HUES64 (cell line): ENCODE results near the gene ANKDD1A.

ENCODE experiments used
- H3K27ac ChIP-seq: 2 replicates; pipeline ENCODE4 v1.7.0; 2013; ENCODE audit warnings: low read depth, low read length, inconsistent platforms
- H3K27me3 ChIP-seq: 2 replicates; pipeline ENCODE4 v1.6.1; 2013; ENCODE audit warnings: mild to moderate bottlenecking, low read length; ENCODE audit not compliant: insufficient read depth
- H3K36me3 ChIP-seq: 2 replicates; pipeline ENCODE4 v1.6.1; 2013; ENCODE audit warnings: mild to moderate bottlenecking, low read length; ENCODE audit not compliant: insufficient read depth
- H3K4me1 ChIP-seq: 2 replicates; pipeline ENCODE4 v1.6.1; 2013; ENCODE audit warnings: mild to moderate bottlenecking, low read length, moderate library complexity; ENCODE audit not compliant: insufficient read depth
- H3K4me3 ChIP-seq: 2 replicates; pipeline ENCODE4 v1.5.1; 2013; ENCODE audit warnings: mild to moderate bottlenecking, low read length, moderate library complexity
- H3K9ac ChIP-seq: 2 replicates; pipeline ENCODE4 v1.6.1; 2013; ENCODE audit warnings: mild to moderate bottlenecking, low read depth, low read length
- H3K9me3 ChIP-seq: 2 replicates; pipeline ENCODE4 v1.6.1; 2013; ENCODE audit warnings: low read depth, low read length; ENCODE audit not compliant: insufficient read depth
- WGBS: fragments of 150-250, 120-280 bp; methylation state at CpG from one replicate; pipeline ENCODE4 v1.1.7; 2013; ENCODE audit warnings: missing lambda C conversion rate; 5-methylcytosine and 5-hydroxymethylcytosine counted together

The ANKDD1A gene

DNA sequence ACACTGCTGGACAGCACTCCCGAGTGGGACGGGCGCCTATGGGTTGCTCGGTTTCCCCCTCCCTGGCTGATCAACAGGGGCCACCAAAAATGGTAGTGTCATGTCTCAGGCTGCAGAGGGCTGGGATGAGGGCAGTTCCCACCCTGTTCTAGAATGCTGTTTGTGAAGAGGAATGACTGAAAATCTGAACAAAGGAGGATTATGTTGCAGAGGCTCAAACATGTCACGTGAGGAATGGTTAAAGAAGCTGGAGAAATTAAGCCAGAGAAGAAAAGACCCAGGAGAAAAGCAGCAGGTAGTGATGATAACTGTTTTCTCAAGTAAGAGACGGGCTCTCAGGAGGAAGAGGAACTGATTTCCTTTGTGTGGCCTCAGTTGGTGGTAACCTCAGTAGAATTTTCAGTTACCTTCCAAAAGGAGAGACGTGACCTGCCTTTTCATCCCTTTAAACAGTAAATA, 67.6 kb downstream of the ANKDD1A start:
- Histone ChIP-seq H3K4me1 (peaks cover 26% of the 10 kb centered on the region), H3K4me3 (no peak overlapping the region; the same call in 1 of the 2 replicates), H3K9me3 (no peaks in the 10 kb centered on the region), H3K9ac (peak overlapping the region; percentile 6; the same call in 1 of the 2 replicates), H3K27ac (peak overlapping the region; percentile 85), H3K36me3 (peaks cover 29% of the 10 kb centered on the region), H3K27me3 (no peaks in the 10 kb centered on the region)
- WGBS: 21% methylated on average over 7 of the region's 7 CpGs

DNA sequence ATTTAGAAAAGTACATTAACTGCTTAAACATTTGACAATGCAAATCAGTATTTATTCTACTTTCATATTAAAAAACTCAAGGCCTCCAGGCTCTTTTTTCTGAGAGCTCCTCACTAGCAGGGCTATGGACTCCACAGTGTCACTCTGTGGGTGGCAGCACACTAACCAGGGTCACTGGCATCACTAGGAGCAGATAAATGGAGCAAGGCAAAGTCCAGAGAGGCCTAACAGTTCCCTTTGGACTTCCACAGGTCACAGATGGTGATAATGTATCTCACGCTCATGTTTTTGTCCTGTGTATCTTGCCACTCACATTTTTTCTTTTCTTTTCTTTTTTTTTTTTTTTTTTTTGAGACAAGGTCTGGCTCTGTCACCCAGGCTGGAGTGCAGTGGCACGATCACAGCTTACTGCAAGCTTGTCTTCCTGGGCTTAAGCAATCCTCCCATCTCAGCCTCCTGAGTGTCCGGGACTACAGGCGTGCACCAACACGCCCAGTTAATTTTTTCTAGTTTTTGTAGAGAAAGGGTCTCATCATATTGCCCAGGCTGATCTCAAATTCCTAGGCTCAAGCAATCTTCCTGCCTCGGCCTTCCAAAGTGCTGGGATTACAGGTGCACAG, 70.2 kb downstream of the ANKDD1A start:
- no peaks in the 10 kb centered on the region for H3K9me3 ChIP-seq
- H3K9ac ChIP-seq: no peak overlapping the region
- H3K4me3 ChIP-seq: no peak overlapping the region
- no peaks in the 10 kb centered on the region for H3K27me3 ChIP-seq
- 92% methylated on average over 6 of the region's 6 CpGs for WGBS
- no peak overlapping the region for H3K27ac ChIP-seq
- peaks cover 6% of the 10 kb centered on the region for H3K36me3 ChIP-seq
- H3K4me1 ChIP-seq: peaks cover 26% of the 10 kb centered on the region

DNA sequence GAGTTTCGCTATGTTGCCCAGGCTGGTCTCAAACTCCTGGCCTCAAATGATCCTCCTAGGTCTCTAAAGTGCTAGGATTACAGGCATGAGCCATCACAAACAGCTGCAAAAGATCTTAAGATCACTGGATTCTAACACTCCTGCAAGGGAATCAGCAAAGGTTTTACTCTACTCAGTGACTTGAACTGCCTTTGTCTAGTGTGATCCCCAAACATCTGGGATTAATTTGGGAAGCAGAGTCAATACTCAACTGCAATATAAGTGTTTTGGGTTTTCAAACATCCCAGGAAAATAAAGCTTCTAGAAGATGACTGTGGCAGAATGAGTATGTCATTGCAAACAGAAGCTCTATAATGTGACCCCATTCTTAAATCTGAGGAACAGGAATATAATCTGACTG, 70.8 kb downstream of the ANKDD1A start:
- Histone ChIP-seq H3K9ac (no peak overlapping the region), H3K27me3 (no peaks in the 10 kb centered on the region), H3K4me3 (no peak overlapping the region), H3K27ac (no peak overlapping the region), H3K9me3 (no peaks in the 10 kb centered on the region), H3K36me3 (peaks cover 5% of the 10 kb centered on the region), H3K4me1 (peaks cover 26% of the 10 kb centered on the region)
- WGBS: 95% methylated on average over 1 of the region's 1 CpG

DNA sequence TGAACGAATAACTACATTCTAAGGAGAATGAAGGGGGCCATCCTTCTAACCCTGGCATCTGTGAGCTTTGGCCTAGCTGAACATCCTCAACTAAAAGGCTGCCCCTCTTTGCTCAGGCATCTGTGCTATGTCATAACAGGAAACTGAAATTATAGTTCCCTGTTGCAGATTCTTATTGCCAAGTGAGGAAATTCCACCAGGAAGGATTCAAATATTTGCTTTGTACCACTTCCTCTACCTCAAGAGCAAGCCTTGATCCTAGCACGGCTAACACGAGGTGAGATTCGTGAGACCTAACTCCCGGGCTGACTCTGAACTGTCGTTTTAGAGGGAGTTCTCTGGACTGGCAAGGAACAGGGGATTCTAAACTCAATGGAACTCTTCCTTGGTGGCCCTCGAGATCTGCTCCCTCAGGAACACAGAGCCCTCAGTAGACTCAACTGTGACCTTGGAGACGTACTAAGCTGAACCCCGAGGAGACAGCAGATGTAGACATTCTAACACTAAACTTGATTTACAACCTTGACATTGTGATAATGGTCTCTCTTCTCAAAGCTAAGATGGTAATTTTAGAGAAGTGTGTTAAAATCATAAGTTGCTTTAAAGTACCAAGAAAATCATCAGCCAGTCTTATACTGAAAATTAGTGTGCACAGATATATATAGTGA, 73.8 kb downstream of the ANKDD1A start:
- H3K27me3 ChIP-seq: no peaks in the 10 kb centered on the region
- no peak overlapping the region for H3K4me3 ChIP-seq
- 0 out of 2 replicates have a peak, but pooled peaks cover 12% of the 10 kb centered on the region for H3K4me1 ChIP-seq
- H3K27ac ChIP-seq: no peak overlapping the region
- H3K9me3 ChIP-seq: no peaks in the 10 kb centered on the region
- WGBS: 94% methylated on average over 9 of the region's 9 CpGs
- H3K36me3 ChIP-seq: no peaks in the 10 kb centered on the region; the same call in none of the 2 replicates
- H3K9ac ChIP-seq: no peak overlapping the region

DNA sequence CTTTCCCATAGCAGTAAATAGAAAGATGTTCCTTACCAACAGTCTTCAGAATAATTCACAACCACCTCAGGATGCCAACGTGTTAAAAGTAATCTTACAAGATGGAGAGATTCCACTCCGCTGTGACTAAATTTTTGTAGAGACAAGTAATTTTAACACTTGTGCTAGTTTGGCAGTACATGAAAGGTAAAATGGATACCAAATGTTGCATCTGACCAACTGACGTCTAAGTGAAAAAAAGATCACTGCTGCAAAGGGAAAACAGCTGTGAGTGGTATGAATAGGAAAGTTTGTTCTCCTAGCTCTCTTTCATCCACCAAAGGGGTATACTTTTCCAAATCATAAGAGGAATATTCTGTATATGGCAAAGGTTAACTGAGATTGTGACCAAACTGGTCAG, 75.4 kb downstream of the ANKDD1A start:
- no peak overlapping the region for H3K4me3 ChIP-seq
- H3K9me3 ChIP-seq: no peaks in the 10 kb centered on the region
- WGBS: 88% methylated on average over 3 of the region's 3 CpGs

DNA sequence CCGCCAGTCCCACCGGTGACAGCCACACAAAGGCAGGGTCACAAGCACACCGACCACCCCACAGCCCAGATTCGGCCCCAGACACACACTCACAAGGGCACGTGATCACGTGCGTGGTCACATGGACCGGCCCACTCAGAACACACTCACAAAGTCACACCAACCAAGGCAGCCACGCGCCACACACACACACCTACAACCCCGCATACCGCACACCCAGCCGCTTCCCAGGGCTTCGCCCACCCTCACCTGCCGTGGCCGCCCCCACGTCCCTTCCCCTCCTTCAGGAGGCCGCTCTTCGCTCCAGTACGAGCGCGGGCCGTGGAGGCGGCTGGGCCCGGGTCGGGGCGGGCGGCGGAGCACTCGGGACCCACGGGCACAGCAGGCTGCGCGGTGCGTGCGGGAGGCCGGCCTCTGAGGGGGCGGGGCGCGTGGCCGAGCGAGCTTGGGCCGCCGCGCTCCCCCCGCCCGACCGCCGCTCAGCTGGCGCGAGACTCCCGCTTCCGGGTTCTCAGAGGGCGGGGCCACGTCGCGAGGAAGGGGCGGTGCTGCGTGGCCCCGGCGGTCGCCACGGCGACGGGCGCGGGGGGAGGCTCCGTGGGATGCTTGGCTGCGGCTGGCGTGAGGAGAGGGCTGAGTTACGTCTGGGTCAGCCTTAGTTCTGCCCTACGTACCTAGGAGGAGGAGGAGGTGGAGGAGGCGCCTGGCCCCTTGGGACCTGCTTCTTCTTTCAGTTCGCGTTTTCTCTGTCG, 77.9 kb downstream of the ANKDD1A start, which contains the start of gene SPG21:
Gene SPG21 (minus strand): TSS at position 499 of the 752 bp plus-strand sequence. CDS start 6,345 bp downstream, outside the sequence.
- Histone ChIP-seq H3K27me3 (no peaks in the 10 kb centered on the region), H3K36me3 (no peaks in the 10 kb centered on the region; the same call in 1 of the 2 replicates), H3K9me3 (no peaks in the 10 kb centered on the region), H3K4me1 (0 out of 2 replicates have a peak, but pooled peaks cover 4% of the 10 kb centered on the region), H3K9ac (peak within 1 kb of the TSS; percentile 85), H3K4me3 (peak within 1 kb of the TSS; percentile 82), H3K27ac (peak within 1 kb of the TSS; percentile 64; the same call in 1 of the 2 replicates)
- WGBS: under 1% methylated on average over 75 of the region's 75 CpGs

More for the DNA sequence above, 75.4 kb downstream of the ANKDD1A start:
- Histone ChIP-seq H3K9ac (no peak overlapping the region), H3K27me3 (no peaks in the 10 kb centered on the region), H3K27ac (no peak overlapping the region), H3K36me3 (no peaks in the 10 kb centered on the region; the same call in none of the 2 replicates), H3K4me1 (0 out of 2 replicates have a peak, but pooled peaks cover 4% of the 10 kb centered on the region)

DNA sequence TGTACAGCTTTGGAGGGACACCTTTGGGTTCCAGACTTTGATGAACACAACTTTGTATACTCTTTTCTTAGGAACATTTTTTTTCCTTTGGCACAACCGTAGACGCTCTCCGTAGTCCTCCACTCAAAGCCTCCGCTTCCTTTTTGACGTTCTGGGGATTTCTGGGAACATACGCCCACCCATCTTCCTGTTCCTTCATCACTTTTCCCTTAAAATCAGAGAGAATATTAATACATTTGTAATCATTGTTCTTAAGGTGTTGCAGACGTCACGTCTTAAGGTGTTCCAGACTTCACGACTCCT, 78.4 kb downstream of the ANKDD1A start:
- Histone ChIP-seq H3K36me3 (no peaks in the 10 kb centered on the region; the same call in 1 of the 2 replicates), H3K27ac (no peak overlapping the region), H3K27me3 (no peaks in the 10 kb centered on the region), H3K9me3 (no peaks in the 10 kb centered on the region), H3K9ac (peak overlapping the region; percentile 54), H3K4me3 (peak overlapping the region; percentile 82), H3K4me1 (0 out of 2 replicates have a peak, but pooled peaks cover 4% of the 10 kb centered on the region)
- WGBS: 7% methylated on average over 9 of the region's 9 CpGs

DNA sequence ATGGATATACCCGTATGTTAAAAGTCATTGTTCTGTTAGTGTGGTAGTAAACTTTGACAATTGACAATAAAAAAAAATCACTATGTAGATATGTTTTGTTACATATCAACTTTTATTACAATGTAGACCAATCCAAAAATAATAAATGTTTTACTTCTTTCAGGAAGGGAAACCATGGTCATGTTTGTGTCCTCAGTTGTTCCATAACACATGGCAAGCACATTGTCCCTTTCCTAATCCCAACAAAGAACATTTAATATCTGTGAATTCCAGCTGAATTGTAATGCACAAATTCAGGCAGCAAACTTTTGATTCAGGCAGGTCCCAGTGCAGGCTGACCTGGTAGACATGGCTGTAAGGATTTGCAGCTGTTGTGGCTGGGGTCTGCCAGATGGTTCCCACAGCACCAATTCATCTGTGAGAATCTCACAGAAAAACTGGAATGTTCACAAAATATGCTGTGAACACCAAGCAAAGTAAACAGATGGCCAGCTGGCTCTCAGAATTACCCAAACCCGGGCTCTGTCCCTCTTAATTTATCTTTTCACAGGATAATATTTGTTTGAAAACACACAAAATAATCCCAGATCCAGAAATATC, 79.9 kb downstream of the ANKDD1A start:
- H3K9ac ChIP-seq: no peak overlapping the region
- H3K4me1 ChIP-seq: 0 out of 2 replicates have a peak, but pooled peaks cover 4% of the 10 kb centered on the region
- H3K27me3 ChIP-seq: no peaks in the 10 kb centered on the region
- no peaks in the 10 kb centered on the region; the same call in 1 of the 2 replicates for H3K36me3 ChIP-seq
- no peak overlapping the region for H3K27ac ChIP-seq
- 91% methylated on average over 1 of the region's 2 CpGs for WGBS
- no peak overlapping the region for H3K4me3 ChIP-seq
- no peaks in the 10 kb centered on the region for H3K9me3 ChIP-seq

DNA sequence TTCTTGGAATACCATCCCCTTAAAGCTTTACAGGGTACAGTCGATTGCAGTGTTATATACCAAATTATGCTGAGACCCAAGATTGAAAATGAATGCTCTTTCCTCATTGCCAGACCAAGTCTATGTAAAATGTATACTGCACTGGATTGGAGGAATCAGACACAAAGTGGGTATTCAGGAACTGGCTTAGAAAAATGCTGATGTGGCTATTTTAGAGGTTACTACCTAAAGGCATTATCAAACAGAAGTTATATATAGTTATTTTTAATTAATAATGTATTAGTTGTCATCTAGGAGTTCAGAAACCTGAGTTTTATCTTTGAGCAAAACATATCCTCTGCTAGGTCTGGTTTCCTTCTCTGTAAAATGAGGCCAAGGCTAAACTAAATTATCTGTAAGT, 81.6 kb downstream of the ANKDD1A start:
- WGBS: 100% methylated on average over 1 of the region's 1 CpG
- H3K27ac ChIP-seq: no peak overlapping the region

DNA sequence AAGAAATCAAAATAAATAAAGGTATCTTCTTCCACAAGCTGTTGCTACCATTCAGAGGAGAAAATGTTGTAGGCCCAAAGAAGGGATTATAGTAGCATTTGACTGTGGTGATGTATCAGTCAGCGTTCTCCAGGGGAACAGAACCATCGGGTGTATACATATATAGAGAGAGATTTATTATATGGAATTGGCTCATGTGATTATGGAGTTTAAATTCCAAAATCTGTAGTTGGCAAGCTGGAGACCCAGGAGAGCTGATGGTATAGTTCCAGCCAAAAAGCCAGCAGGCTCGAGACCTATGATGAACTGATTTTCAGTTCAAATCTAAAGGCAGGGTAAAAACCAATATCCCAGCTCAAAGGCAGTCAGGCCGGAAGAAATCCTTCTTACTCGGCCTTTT, 85.4 kb downstream of the ANKDD1A start:
- Histone ChIP-seq H3K36me3 (no peaks in the 10 kb centered on the region), H3K27ac (no peak overlapping the region), H3K9ac (no peak overlapping the region), H3K27me3 (no peaks in the 10 kb centered on the region), H3K9me3 (no peaks in the 10 kb centered on the region), H3K4me3 (no peak overlapping the region), H3K4me1 (no peaks in the 10 kb centered on the region)
- WGBS: 93% methylated on average over 5 of the region's 5 CpGs

More for the DNA sequence above, 81.6 kb downstream of the ANKDD1A start:
- 0 out of 2 replicates have a peak, but pooled peaks cover 4% of the 10 kb centered on the region for H3K4me1 ChIP-seq
- no peaks in the 10 kb centered on the region for H3K27me3 ChIP-seq
- H3K4me3 ChIP-seq: no peak overlapping the region
- no peaks in the 10 kb centered on the region for H3K36me3 ChIP-seq
- H3K9me3 ChIP-seq: no peaks in the 10 kb centered on the region
- no peak overlapping the region for H3K9ac ChIP-seq
